DOHH2 (cell line): Measurements from ENCODE around the gene ITGAE.

Experiments
- H3F3A ChIP-seq: fragments of 200-600 bp; sonication (generic), shearing (Covaris generic); 2 replicates; pipeline ENCODE4 v1.6.0; 2016; ENCODE audit warnings: antibody characterized with exemption, mild to moderate bottlenecking; ENCODE audit not compliant: control insufficient read depth, insufficient read depth
- H3K27ac ChIP-seq: fragments of 200-600 bp; sonication (generic); 2 replicates; pipeline ENCODE4 v1.5.1; 2014; ENCODE audit warnings: low read depth, mild to moderate bottlenecking, low read length, moderate library complexity
- H3K27me3 ChIP-seq: fragments of 200-600 bp; sonication (generic); 2 replicates; pipeline ENCODE4 v1.6.1; 2014; ENCODE audit warnings: mild to moderate bottlenecking, low read length, mixed read lengths; ENCODE audit not compliant: control insufficient read depth
- H3K36me3 ChIP-seq: fragments of 200-600 bp; sonication (generic); 2 replicates; pipeline ENCODE4 v1.6.1; 2014; ENCODE audit warnings: mild to moderate bottlenecking, low read length, moderate library complexity, mixed read lengths; ENCODE audit not compliant: control insufficient read depth
- H3K4me1 ChIP-seq: fragments of 200-600 bp; sonication (generic); 2 replicates; pipeline ENCODE4 v1.6.1; 2014; ENCODE audit warnings: mild to moderate bottlenecking, low read length, mixed read lengths; ENCODE audit not compliant: control insufficient read depth
- H3K4me2 ChIP-seq: fragments of 200-600 bp; sonication (generic); 2 replicates; pipeline ENCODE4 v1.6.0; 2014; ENCODE audit warnings: mild to moderate bottlenecking, low read length, moderate library complexity
- H3K4me3 ChIP-seq: fragments of 200-600 bp; sonication (generic); 2 replicates; pipeline ENCODE4 v1.5.1; 2014; ENCODE audit warnings: mild to moderate bottlenecking, low read length, mixed read lengths
- H3K79me2 ChIP-seq: fragments of 200-600 bp; sonication (generic); 2 replicates; pipeline ENCODE4 v1.6.1; 2014; ENCODE audit warnings: mild to moderate bottlenecking, low read length, mixed read lengths; ENCODE audit not compliant: control insufficient read depth
- H3K9me2 ChIP-seq: fragments of 200-600 bp; sonication (generic); replicated peaks from 2 replicates; pipeline ENCODE4 v1.6.1; 2014; ENCODE audit warnings: mild to moderate bottlenecking, low read length, mixed read lengths; ENCODE audit not compliant: control insufficient read depth
- H3K9me3 ChIP-seq: fragments of 200-600 bp; sonication (generic); 2 replicates; pipeline ENCODE4 v1.6.1; 2014; ENCODE audit warnings: antibody characterized with exemption, low read length, mixed read lengths; ENCODE audit not compliant: control insufficient read depth, insufficient read depth
- H4K20me1 ChIP-seq: fragments of 200-600 bp; sonication (generic); 2 replicates; pipeline ENCODE4 v1.6.0; 2014; ENCODE audit warnings: low read depth, mild to moderate bottlenecking, antibody characterized with exemption, low read length, moderate library complexity; ENCODE audit not compliant: control insufficient read depth, insufficient read depth
- EZH2phosphoT487 ChIP-seq: fragments of 200-600 bp; sonication (generic); IDR thresholded peaks from 2 replicates; pipeline ENCODE4 v1.6.1; 2017; ENCODE audit warnings: borderline replicate concordance, mild to moderate bottlenecking, antibody characterized with exemption, low read length, moderate library complexity, mixed read lengths
- TF ChIP-seq, protein P1 (sequence below): fragments of 200-600 bp; sonication (generic); IDR thresholded peaks from one replicate; pipeline ENCODE4 v1.5.1; 2014; ENCODE audit warnings: antibody characterized with exemption, mild to moderate bottlenecking, low read depth, low read length; ENCODE audit not compliant: poor library complexity, severe bottlenecking

ITGAE gene

DNA sequence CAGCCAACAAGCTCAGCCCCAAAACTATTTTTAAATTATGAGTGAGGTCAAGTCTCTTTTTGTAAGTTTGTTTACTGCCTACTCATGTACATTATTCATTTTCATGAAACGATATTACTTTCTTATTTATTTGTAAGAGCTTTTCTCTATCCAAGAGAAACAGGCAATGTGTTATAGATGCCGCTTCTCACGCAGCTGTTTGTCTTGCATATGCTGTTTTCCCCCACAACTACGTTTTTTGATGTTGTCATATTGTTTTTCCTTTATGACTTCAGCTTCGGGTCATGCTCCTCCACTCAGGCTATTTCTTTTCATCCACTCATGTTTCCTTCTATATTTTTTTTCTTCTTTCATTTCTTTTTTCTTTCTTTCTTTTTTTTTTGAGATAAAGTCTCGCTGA lies 20.0 kb downstream of the ITGAE start:
- H3K4me1 ChIP-seq = no peaks in the 10 kb centered on the region
- no peaks in the 10 kb centered on the region for H4K20me1 ChIP-seq
- H3K9me2 ChIP-seq = no peaks in the 10 kb centered on the region
- no peaks in the 10 kb centered on the region for H3K27me3 ChIP-seq
- TF ChIP-seq EZH2phosphoT487 = no peak
- TF ChIP-seq, protein P1, sequence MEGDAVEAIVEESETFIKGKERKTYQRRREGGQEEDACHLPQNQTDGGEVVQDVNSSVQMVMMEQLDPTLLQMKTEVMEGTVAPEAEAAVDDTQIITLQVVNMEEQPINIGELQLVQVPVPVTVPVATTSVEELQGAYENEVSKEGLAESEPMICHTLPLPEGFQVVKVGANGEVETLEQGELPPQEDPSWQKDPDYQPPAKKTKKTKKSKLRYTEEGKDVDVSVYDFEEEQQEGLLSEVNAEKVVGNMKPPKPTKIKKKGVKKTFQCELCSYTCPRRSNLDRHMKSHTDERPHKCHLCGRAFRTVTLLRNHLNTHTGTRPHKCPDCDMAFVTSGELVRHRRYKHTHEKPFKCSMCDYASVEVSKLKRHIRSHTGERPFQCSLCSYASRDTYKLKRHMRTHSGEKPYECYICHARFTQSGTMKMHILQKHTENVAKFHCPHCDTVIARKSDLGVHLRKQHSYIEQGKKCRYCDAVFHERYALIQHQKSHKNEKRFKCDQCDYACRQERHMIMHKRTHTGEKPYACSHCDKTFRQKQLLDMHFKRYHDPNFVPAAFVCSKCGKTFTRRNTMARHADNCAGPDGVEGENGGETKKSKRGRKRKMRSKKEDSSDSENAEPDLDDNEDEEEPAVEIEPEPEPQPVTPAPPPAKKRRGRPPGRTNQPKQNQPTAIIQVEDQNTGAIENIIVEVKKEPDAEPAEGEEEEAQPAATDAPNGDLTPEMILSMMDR = no peak
- no peak overlapping the region for H3K4me3 ChIP-seq
- no peaks in the 10 kb centered on the region for H3K36me3 ChIP-seq
- no peak overlapping the region for H3K4me2 ChIP-seq
- H3K27ac ChIP-seq = no peak overlapping the region
- no peaks in the 10 kb centered on the region for H3K9me3 ChIP-seq
- H3K79me2 ChIP-seq = no peaks in the 10 kb centered on the region
- no peaks in the 10 kb centered on the region for H3F3A ChIP-seq

DNA sequence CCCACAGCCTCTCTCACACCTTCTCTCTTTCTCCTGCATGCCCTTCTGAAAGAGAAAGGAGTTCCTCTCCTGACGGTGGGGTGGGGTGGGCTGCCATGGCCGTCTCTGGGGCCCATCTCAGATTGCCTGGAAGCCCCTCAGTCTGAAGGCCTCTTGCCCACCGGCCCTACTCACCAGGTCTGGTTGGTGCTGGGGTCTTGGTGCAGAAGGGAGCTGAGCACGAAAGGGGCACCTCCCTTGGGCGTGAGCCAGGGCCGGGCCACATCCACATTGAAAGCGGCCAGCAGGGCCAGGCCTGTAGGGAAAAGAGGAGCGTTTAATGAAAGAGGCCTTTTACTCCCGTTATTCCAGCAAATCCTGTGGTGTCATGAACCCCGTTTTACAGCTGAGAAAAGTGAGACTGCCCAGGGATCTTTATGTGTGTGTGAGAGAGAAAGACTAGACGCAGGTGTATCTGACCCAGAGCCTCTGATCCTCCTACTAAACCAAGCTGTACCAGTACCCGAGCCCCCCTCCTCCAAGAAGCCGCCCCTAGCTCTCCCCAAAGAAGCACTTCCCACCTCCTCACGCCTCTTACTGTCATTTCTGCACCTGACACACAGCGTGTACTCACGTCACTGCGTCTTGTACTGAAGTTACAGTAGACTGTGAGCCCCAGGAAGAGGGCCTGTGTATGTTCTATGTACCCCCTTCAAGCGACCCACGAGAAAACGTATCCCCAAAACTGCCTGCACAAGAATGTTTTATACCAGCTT lies 23.4 kb downstream of the ITGAE start:
- no peaks in the 10 kb centered on the region for H3K79me2 ChIP-seq
- H3K4me2 ChIP-seq = no peak overlapping the region
- H3K4me3 ChIP-seq = no peak overlapping the region
- H3K9me3 ChIP-seq = no peaks in the 10 kb centered on the region
- no peaks in the 10 kb centered on the region for H4K20me1 ChIP-seq
- H3K4me1 ChIP-seq = 0 out of 2 replicates have a peak, but pooled peaks cover 2% of the 10 kb centered on the region
- no peaks in the 10 kb centered on the region for H3K9me2 ChIP-seq
- no peaks in the 10 kb centered on the region for H3K27me3 ChIP-seq
- H3K27ac ChIP-seq = no peak overlapping the region
- no peaks in the 10 kb centered on the region for H3K36me3 ChIP-seq
- no peaks in the 10 kb centered on the region for H3F3A ChIP-seq
- TF ChIP-seq, protein P1 = no peak
- TF ChIP-seq EZH2phosphoT487 = no peak

DNA sequence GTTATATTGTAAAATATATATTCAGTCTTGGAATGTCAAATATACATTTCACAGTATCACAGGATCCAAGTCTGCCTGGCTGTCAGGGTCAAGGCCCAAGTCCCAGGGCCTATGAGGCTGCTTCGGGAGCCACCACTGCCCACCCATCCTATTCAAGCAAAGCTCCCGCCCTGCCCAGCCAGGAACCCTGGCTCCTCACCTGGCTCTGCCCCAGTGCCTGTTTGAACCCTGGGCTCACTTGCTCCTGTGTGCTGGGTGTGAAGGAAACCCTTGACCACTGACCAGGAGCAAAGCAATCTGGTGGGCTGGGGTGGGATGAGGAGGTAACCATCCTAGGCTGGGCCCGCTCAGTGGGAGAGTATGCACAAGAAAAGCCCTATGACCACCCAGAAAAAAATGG lies 27.0 kb downstream of the ITGAE start:
- no peak overlapping the region for H3K4me2 ChIP-seq

More for the DNA sequence above, 27.0 kb downstream of the ITGAE start:
- Histone ChIP-seq H3K79me2 (no peaks in the 10 kb centered on the region), H3K27ac (no peak overlapping the region), H3K4me3 (no peak overlapping the region), H3F3A (no peaks in the 10 kb centered on the region), H4K20me1 (no peaks in the 10 kb centered on the region), H3K4me1 (peaks cover 22% of the 10 kb centered on the region), H3K9me3 (no peaks in the 10 kb centered on the region), H3K36me3 (no peaks in the 10 kb centered on the region), H3K27me3 (no peaks in the 10 kb centered on the region), H3K9me2 (no peaks in the 10 kb centered on the region)
- TF ChIP-seq, protein P1 = no peak
- no peak for TF ChIP-seq EZH2phosphoT487
